GM23338 (cell line): ENCODE results near the gene ZFHX3. TPM values are rescaled to one million over a fixed set of nuclear protein-coding genes. Genes with fewer than 3 reads are reported as not detected.

ENCODE experiments used
- ATAC-seq: fragments of 200-7000 bp; cut with Tn5 transposase; 3 replicates; pipeline ENCODE4 v1.9.1; 2020
- DNase-seq: peaks from one replicate; pipeline ENCODE4 v3.0.0-alpha.2; 2015; ENCODE audit warnings: low spot score
- H2AFZ ChIP-seq: fragments of 200-600 bp; sonication (generic); 2 replicates; pipeline ENCODE4 v1.8.0; 2016; ENCODE audit warnings: antibody characterized with exemption, mild to moderate bottlenecking, moderate library complexity
- H3F3A ChIP-seq: fragments of 200-600 bp; sonication (generic); replicated peaks from 2 replicates; pipeline ENCODE4 v1.8.0; 2017; ENCODE audit warnings: antibody characterized with exemption, mixed run types, low read depth
- H3K27ac ChIP-seq: fragments of 200-600 bp; sonication (generic); 2 replicates; pipeline ENCODE4 v1.6.1; 2016; ENCODE audit warnings: low read depth
- H3K27me3 ChIP-seq: fragments of 200-600 bp; sonication (generic); 2 replicates; pipeline ENCODE4 v1.8.0; 2016; ENCODE audit warnings: mild to moderate bottlenecking, mixed run types, moderate library complexity; ENCODE audit not compliant: insufficient read depth
- H3K36me3 ChIP-seq: fragments of 200-600 bp; sonication (generic); 2 replicates; pipeline ENCODE4 v1.8.0; 2016; ENCODE audit warnings: mild to moderate bottlenecking; ENCODE audit not compliant: insufficient read depth
- H3K4me1 ChIP-seq: fragments of 200-600 bp; sonication (generic); 2 replicates; pipeline ENCODE4 v1.8.0; 2016; ENCODE audit warnings: mild to moderate bottlenecking, moderate library complexity; ENCODE audit not compliant: insufficient read depth
- H3K4me2 ChIP-seq: fragments of 200-600 bp; sonication (generic); 2 replicates; pipeline ENCODE4 v1.7.1; 2017; ENCODE audit warnings: mixed run types
- H3K4me3 ChIP-seq: fragments of 200-600 bp; sonication (generic); 2 replicates; pipeline ENCODE4 v1.6.1; 2016; ENCODE audit warnings: mixed run types
- H3K79me2 ChIP-seq: fragments of 200-600 bp; sonication (generic); replicated peaks from 2 replicates; pipeline ENCODE4 v1.8.0; 2017; ENCODE audit warnings: mild to moderate bottlenecking; ENCODE audit not compliant: insufficient read depth
- H3K9me2 ChIP-seq: fragments of 200-600 bp; sonication (generic); 2 replicates; pipeline ENCODE4 v1.8.0; 2017; ENCODE audit not compliant: insufficient read depth
- H4K20me1 ChIP-seq: fragments of 200-600 bp; sonication (generic); replicated peaks from 2 replicates; pipeline ENCODE4 v1.8.0; 2017; ENCODE audit warnings: mild to moderate bottlenecking; ENCODE audit not compliant: insufficient read depth
- H3K27ac Mint-ChIP-seq: 2 replicates; pipeline ENCODE4 v1.8.0; 2020; ENCODE audit warnings: inconsistent platforms, mild to moderate bottlenecking, moderate library complexity, mixed read lengths
- H3K27me3 Mint-ChIP-seq: 3 replicates; pipeline ENCODE4 v1.8.0; 2022; ENCODE audit warnings: low read depth, mild to moderate bottlenecking, moderate library complexity, mixed read lengths, inconsistent platforms; ENCODE audit not compliant: insufficient read depth, poor library complexity
- H3K36me3 Mint-ChIP-seq: 3 replicates; pipeline ENCODE4 v1.8.0; 2021; ENCODE audit warnings: low read depth, mild to moderate bottlenecking, inconsistent platforms, moderate library complexity, mixed read lengths
- H3K4me1 Mint-ChIP-seq: 3 replicates; pipeline ENCODE4 v1.8.0; 2020; ENCODE audit warnings: mild to moderate bottlenecking, inconsistent platforms, mixed read lengths
- H3K4me3 Mint-ChIP-seq: 3 replicates; pipeline ENCODE4 v1.8.0; 2021; ENCODE audit warnings: moderate library complexity, mild to moderate bottlenecking, inconsistent platforms, mixed read lengths
- H3K9me3 Mint-ChIP-seq: 3 replicates; pipeline ENCODE4 v1.8.0; 2020; ENCODE audit warnings: moderate library complexity, mild to moderate bottlenecking, inconsistent platforms, mixed read lengths
- CREB1 ChIP-seq: fragments of 250-450 bp; sonication (Bioruptor Pico); IDR thresholded peaks from 2 replicates; pipeline ENCODE4 v1.5.0; 2020; ENCODE audit warnings: low read depth, mild to moderate bottlenecking, moderate library complexity
- EZH2phosphoT487 ChIP-seq: fragments of 200-600 bp; sonication (generic); IDR thresholded peaks from one replicate; pipeline ENCODE4 v1.8.1; 2018; ENCODE audit warnings: antibody characterized with exemption; ENCODE audit not compliant: unreplicated experiment
- JUNB ChIP-seq: IDR thresholded peaks from one replicate; pipeline ENCODE4 v1.6.1; 2016; ENCODE audit warnings: antibody characterized with exemption; ENCODE audit not compliant: unreplicated experiment
- NANOG ChIP-seq: IDR thresholded peaks from 2 replicates; pipeline ENCODE4 v1.6.1; 2016; ENCODE audit warnings: antibody characterized with exemption, borderline replicate concordance
- POLR2AphosphoS5 ChIP-seq: IDR thresholded peaks from 2 replicates; pipeline ENCODE4 v1.6.1; 2016; ENCODE audit warnings: antibody characterized with exemption, low read depth
- STAT1 ChIP-seq: IDR thresholded peaks from one replicate; pipeline ENCODE4 v1.6.1; 2016; ENCODE audit warnings: antibody characterized with exemption; ENCODE audit not compliant: unreplicated experiment
- ZNF114 ChIP-seq: fragments of 250-450 bp; sonication (Bioruptor Pico); IDR thresholded peaks from 2 replicates; pipeline ENCODE4 v1.5.0; 2020; ENCODE audit warnings: mild to moderate bottlenecking, moderate library complexity
- ZNF331 ChIP-seq: fragments of 250-450 bp; sonication (Bioruptor Pico); IDR thresholded peaks from 2 replicates; pipeline ENCODE4 v1.5.0; 2020; ENCODE audit warnings: low read depth, mild to moderate bottlenecking, moderate library complexity
- polyA plus RNA-seq: library from polyadenylated mRNA; unstranded; fragments of >200 nt; fragmentation: Nextera tagmentation; extraction: Ambion mirVana; gene quantifications from 2 replicates; pipeline ENCODE4 v1.2.1, GENCODE V29; 2016
- total RNA-seq: library from RNA; depleted of rRNA; stranded (reverse); fragments of >200 nt; shearing (Covaris generic); gene quantifications from 2 replicates; pipeline ENCODE4 v1.2.3, GENCODE V29; 2014
- TF ChIP-seq, protein P1 (sequence below): IDR thresholded peaks from 2 replicates; pipeline ENCODE4 v1.6.1; 2016; ENCODE audit warnings: antibody characterized with exemption
- TF ChIP-seq, protein P2 (sequence below): fragments of 250-450 bp; sonication (Bioruptor Pico); IDR thresholded peaks from 2 replicates; pipeline ENCODE4 v1.5.0; 2020; ENCODE audit warnings: mild to moderate bottlenecking, moderate library complexity
- TF ChIP-seq, protein P3 (sequence below): IDR thresholded peaks from one replicate; pipeline ENCODE4 v1.6.1; 2018; ENCODE audit warnings: antibody characterized with exemption; ENCODE audit not compliant: unreplicated experiment
- TF ChIP-seq, protein P4 (sequence below), 2 experiments: fragments of 200-600 bp in 1 of 2; sonication (generic) in 1 of 2; conservative IDR thresholded peaks; 2 replicates each; pipeline versions ENCODE4 v1.5.1 to v1.6.1; 2016 to 2017; ENCODE audit warnings: antibody characterized with exemption in 2 of 2, low read depth in 2 of 2, mild to moderate bottlenecking in 2 of 2, moderate library complexity in 1 of 2

Gene ZFHX3
- total and polyA plus RNA-seq, 2 experiments from 2014 or later, result 1.0 to 1.5 TPM

DNA sequence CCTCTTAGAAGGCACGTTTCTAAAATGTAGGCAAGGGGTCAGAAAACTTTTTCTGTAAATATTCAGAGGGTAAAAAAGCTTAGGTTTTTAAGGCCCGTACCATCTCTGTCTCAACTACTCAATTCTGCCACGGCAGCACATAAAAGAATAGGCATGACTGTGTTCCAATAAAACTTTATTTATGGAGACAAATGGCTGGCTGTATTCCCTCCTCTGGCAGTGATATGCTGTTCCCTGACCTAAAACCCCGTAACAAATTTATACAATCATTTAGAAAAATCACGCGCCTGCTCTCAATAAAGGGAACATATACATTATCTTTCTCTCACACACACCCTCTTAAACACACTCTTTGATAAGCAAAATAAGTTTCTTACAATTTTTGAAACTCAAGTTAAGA, 138.7 kb downstream of the ZFHX3 start:
- Histone ChIP-seq H3K79me2 (no peaks in the 10 kb centered on the region), H3K4me3 (no peak overlapping the region), H3K27me3 (no peaks in the 10 kb centered on the region), H3K4me1 (peaks cover 12% of the 10 kb centered on the region; the same call in 1 of the 2 replicates), H3K9me2 (no peaks in the 10 kb centered on the region), H3K4me2 (no peak overlapping the region), H2AFZ (no peak overlapping the region), H3F3A (no peaks in the 10 kb centered on the region), H3K36me3 (no peaks in the 10 kb centered on the region), H4K20me1 (no peaks in the 10 kb centered on the region), H3K27ac (no peak overlapping the region)
- ATAC-seq, result no peak
- Mint-ChIP-seq H3K4me1 (peaks cover 18% of the 10 kb centered on the region), H3K36me3 (no peaks in the 10 kb centered on the region), H3K27ac (no peak overlapping the region), H3K9me3 (no peaks in the 10 kb centered on the region), H3K27me3 (peaks cover 5% of the 10 kb centered on the region), H3K4me3 (no peak overlapping the region)
- DNase-seq, result no peak
- TF ChIP-seq, protein P1, sequence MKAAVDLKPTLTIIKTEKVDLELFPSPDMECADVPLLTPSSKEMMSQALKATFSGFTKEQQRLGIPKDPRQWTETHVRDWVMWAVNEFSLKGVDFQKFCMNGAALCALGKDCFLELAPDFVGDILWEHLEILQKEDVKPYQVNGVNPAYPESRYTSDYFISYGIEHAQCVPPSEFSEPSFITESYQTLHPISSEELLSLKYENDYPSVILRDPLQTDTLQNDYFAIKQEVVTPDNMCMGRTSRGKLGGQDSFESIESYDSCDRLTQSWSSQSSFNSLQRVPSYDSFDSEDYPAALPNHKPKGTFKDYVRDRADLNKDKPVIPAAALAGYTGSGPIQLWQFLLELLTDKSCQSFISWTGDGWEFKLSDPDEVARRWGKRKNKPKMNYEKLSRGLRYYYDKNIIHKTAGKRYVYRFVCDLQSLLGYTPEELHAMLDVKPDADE, result no peak
- TF ChIP-seq EZH2phosphoT487 (no peak), CREB1 (CRISPR knock-in tag) (no peak), ZNF114 (CRISPR knock-in tag) (no peak), ZNF331 (CRISPR knock-in tag) (no peak), JUNB (no peak), NANOG (no peak), POLR2AphosphoS5 (no peak), STAT1 (no peak)
- TF ChIP-seq, protein P2, sequence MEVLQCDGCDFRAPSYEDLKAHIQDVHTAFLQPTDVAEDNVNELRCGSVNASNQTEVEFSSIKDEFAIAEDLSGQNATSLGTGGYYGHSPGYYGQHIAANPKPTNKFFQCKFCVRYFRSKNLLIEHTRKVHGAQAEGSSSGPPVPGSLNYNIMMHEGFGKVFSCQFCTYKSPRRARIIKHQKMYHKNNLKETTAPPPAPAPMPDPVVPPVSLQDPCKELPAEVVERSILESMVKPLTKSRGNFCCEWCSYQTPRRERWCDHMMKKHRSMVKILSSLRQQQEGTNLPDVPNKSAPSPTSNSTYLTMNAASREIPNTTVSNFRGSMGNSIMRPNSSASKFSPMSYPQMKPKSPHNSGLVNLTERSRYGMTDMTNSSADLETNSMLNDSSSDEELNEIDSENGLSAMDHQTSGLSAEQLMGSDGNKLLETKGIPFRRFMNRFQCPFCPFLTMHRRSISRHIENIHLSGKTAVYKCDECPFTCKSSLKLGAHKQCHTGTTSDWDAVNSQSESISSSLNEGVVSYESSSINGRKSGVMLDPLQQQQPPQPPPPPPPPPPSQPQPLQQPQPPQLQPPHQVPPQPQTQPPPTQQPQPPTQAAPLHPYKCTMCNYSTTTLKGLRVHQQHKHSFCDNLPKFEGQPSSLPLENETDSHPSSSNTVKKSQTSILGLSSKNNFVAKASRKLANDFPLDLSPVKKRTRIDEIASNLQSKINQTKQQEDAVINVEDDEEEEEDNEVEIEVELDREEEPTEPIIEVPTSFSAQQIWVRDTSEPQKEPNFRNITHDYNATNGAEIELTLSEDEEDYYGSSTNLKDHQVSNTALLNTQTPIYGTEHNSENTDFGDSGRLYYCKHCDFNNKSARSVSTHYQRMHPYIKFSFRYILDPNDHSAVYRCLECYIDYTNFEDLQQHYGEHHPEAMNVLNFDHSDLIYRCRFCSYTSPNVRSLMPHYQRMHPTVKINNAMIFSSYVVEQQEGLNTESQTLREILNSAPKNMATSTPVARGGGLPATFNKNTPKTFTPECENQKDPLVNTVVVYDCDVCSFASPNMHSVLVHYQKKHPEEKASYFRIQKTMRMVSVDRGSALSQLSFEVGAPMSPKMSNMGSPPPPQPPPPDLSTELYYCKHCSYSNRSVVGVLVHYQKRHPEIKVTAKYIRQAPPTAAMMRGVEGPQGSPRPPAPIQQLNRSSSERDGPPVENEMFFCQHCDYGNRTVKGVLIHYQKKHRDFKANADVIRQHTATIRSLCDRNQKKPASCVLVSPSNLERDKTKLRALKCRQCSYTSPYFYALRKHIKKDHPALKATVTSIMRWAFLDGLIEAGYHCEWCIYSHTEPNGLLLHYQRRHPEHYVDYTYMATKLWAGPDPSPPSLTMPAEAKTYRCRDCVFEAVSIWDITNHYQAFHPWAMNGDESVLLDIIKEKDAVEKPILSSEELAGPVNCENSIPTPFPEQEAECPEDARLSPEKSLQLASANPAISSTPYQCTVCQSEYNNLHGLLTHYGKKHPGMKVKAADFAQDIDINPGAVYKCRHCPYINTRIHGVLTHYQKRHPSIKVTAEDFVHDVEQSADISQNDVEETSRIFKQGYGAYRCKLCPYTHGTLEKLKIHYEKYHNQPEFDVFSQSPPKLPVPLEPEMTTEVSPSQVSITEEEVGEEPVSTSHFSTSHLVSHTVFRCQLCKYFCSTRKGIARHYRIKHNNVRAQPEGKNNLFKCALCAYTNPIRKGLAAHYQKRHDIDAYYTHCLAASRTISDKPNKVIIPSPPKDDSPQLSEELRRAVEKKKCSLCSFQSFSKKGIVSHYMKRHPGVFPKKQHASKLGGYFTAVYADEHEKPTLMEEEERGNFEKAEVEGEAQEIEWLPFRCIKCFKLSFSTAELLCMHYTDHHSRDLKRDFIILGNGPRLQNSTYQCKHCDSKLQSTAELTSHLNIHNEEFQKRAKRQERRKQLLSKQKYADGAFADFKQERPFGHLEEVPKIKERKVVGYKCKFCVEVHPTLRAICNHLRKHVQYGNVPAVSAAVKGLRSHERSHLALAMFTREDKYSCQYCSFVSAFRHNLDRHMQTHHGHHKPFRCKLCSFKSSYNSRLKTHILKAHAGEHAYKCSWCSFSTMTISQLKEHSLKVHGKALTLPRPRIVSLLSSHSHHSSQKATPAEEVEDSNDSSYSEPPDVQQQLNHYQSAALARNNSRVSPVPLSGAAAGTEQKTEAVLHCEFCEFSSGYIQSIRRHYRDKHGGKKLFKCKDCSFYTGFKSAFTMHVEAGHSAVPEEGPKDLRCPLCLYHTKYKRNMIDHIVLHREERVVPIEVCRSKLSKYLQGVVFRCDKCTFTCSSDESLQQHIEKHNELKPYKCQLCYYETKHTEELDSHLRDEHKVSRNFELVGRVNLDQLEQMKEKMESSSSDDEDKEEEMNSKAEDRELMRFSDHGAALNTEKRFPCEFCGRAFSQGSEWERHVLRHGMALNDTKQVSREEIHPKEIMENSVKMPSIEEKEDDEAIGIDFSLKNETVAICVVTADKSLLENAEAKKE (CRISPR knock-in tag), result no peak
- TF ChIP-seq, protein P3, sequence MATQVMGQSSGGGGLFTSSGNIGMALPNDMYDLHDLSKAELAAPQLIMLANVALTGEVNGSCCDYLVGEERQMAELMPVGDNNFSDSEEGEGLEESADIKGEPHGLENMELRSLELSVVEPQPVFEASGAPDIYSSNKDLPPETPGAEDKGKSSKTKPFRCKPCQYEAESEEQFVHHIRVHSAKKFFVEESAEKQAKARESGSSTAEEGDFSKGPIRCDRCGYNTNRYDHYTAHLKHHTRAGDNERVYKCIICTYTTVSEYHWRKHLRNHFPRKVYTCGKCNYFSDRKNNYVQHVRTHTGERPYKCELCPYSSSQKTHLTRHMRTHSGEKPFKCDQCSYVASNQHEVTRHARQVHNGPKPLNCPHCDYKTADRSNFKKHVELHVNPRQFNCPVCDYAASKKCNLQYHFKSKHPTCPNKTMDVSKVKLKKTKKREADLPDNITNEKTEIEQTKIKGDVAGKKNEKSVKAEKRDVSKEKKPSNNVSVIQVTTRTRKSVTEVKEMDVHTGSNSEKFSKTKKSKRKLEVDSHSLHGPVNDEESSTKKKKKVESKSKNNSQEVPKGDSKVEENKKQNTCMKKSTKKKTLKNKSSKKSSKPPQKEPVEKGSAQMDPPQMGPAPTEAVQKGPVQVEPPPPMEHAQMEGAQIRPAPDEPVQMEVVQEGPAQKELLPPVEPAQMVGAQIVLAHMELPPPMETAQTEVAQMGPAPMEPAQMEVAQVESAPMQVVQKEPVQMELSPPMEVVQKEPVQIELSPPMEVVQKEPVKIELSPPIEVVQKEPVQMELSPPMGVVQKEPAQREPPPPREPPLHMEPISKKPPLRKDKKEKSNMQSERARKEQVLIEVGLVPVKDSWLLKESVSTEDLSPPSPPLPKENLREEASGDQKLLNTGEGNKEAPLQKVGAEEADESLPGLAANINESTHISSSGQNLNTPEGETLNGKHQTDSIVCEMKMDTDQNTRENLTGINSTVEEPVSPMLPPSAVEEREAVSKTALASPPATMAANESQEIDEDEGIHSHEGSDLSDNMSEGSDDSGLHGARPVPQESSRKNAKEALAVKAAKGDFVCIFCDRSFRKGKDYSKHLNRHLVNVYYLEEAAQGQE, result no peak
- TF ChIP-seq, protein P4, sequence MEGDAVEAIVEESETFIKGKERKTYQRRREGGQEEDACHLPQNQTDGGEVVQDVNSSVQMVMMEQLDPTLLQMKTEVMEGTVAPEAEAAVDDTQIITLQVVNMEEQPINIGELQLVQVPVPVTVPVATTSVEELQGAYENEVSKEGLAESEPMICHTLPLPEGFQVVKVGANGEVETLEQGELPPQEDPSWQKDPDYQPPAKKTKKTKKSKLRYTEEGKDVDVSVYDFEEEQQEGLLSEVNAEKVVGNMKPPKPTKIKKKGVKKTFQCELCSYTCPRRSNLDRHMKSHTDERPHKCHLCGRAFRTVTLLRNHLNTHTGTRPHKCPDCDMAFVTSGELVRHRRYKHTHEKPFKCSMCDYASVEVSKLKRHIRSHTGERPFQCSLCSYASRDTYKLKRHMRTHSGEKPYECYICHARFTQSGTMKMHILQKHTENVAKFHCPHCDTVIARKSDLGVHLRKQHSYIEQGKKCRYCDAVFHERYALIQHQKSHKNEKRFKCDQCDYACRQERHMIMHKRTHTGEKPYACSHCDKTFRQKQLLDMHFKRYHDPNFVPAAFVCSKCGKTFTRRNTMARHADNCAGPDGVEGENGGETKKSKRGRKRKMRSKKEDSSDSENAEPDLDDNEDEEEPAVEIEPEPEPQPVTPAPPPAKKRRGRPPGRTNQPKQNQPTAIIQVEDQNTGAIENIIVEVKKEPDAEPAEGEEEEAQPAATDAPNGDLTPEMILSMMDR (conservative IDR thresholded peaks at IDR 0.05; ENCODE audit: low read depth in 2 of 2), result no peak
